Measurements from ENCODE around the gene CDH4.

Gene CDH4

DNA sequence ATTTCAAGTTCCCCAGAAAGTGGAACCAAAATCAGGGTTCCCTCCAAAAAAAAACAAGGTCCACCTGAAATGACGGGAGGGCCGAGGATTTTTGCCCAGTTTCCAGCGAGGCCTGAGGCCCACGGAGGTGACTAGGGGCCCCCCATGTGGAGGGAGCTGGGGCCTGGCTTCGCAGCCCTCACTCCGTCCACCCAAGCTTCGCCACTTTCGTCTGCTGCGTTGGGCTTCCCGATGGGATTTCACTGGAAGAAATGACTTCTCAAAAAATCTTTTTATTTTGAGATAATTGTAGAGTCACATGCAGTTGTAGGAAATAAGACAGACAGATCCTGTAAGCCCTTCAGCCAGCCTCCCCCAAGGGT, 605.3 kb downstream of the CDH4 start:
- no peak for ATAC-seq

DNA sequence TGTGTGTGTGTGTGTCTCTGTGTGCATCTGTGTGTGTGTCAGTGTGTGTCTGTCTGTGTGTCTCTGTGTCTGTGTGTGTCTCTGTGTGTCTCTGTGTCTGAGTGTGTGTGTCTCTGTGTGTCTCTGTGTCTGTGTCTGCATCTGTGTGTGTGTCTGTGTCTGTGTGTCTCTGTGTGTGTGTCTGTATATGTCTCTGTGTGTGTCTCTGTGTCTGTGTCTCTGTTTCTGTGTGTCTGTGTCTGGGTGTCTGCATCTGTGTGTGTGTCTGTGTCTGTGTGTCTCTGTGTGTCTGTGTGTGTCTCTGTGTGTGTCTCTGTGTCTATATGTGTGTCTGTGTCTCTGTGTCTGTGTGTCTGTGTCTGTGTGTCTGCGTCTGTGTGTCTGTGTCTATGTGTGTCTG, 605.8 kb downstream of the CDH4 start:
- ATAC-seq = no peak

DNA sequence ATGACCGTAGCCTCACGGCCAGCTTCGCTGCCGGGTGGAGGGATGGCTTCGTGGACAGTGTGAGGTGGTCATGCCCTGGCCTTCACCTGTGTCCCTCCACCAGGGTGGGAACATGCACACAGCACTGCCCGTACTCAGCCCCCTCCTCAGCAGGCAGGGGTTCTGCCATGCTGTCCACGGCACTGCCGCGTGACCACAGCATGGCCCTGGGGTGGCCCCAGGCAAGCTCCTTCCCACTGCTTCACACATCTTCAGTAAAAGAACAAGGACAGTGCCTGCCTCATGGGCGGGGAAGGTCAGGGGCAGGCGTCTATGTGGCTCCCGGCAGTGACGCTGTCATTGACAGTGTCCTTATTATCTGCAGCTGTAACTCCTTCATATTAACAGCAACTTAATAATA, 607.7 kb downstream of the CDH4 start:
- no peak for ATAC-seq

DNA sequence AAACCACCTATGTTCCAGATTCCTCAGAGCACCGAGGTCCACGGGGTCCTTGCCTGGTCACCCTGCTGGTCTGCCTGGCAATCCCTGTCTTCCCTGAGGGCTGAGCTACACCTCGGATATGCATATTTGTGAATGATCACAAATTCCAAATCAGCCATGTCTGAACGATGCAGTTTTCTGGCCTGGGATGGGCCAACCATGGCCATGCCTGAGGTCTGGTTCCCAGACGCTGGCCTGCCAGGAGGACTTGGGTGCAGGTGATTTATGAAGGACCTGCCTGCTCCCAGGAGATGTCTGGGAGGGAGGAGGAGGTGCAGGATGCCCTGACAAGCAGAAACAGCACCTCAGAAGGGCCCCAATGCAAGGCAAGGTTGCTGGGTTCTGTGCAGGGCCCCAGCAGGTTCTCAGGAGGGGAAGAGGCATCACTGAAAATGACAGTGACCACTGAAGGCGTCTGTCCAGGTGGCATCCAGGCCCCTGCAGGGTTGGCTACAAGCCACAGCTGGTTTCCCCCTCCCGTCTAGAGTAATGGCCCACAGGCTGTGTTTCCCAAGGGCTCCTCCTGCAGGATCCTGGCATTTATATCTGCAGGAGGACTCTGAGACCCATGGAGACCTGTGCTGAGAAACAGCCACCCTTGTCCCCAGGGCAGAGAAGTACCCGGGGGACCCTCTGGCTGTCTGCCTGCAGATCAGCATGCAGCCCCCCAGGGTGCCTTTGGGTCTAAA, 608.4 kb downstream of the CDH4 start:
- ATAC-seq = no peak

DNA sequence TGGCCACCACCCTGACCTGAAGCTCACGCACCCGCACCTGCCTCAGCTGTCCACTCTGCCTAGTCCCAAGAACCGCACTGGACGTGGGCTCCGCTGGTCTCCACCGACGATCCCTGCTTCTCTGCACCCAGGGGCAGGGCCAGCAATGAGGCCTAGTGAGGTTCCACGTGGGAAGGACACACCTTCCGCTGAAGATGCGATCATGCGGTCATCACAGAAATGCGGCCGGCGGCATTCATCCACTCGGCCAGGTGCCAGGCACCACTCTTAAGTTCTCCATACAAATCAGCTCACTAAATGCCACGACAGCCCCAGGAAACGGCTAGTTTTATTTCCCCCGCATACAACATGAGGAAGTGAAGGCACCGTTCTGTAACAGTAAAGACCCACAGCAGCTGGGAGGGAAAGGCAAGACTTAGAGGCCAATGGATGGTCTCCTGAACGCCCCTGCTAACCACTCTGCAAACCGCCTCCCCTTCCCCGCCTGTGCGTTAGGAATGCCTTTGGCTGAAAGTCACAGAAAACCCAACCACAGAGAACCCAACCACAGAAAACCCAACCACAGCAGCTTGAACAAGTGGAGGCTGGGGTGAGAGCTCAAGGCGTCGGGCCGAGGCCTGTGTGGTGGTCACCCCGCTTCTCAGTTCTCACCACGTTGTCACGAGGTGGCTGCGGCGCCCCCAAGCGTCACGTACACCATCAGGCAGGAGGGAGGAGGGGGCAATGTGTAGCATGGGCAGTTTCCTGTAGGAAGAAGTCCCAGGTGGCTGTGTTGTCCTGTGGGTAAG, 609.2 kb downstream of the CDH4 start:
- ATAC-seq = no peak

DNA sequence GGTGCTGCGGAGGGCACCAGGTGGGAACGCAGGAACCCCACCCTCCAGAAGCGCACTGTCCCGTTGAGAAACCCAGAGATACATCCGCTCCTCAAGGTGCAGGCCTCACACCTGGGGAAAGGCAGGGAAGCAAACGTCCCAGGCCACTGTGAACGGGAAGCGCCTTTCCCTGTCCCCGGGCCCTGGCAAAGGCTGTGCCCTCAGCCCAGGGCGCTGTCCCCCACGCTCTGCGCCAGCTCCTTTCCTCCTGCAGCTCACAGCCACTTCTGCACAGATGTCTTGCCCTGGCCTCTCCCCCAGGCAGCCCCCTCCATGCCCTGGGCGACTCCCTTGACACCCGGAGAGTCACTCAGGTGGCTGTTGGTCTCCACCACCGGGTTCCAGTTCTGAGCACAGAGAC, 609.8 kb downstream of the CDH4 start:
- ATAC-seq = no peak

DNA sequence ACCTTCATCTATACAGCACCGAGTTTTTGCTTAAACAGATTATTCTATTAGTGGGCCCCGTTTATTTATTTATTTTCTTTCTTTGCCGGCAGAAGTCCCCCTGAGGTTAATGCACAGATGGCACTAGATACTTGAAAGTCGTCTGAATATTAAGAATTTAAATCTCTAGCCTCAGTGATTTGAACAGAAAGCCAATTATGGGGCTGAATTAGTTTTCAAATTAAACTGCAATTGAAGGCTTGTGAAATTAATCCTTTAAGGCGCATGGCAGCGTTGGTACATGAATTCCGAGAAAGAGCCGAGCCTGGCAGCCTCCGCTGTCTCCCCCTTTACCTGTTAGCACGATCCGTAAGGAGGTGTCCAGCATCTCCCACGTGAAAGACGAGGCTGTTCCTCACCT, 610.8 kb downstream of the CDH4 start:
- ATAC-seq = no peak

DNA sequence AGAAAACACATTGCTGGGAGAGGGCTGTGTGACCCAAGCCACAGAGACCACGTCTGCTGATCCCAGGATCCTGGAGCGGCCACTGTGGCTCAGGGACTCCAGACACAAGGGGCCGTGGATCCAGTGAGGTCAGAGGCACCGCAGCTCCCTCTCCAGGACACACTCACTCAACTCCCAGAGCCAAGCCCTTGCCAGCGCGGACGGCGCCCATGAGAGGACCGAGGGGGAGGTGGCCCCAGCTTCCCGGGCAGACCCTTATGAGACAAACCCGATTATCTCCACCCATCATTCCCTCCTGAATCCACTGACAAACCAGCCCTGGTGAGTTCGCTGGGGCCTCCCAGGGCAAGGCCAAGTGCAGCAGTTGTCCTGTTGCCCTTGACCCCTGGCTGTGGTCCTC, 612.4 kb downstream of the CDH4 start:
- no peak for ATAC-seq

DNA sequence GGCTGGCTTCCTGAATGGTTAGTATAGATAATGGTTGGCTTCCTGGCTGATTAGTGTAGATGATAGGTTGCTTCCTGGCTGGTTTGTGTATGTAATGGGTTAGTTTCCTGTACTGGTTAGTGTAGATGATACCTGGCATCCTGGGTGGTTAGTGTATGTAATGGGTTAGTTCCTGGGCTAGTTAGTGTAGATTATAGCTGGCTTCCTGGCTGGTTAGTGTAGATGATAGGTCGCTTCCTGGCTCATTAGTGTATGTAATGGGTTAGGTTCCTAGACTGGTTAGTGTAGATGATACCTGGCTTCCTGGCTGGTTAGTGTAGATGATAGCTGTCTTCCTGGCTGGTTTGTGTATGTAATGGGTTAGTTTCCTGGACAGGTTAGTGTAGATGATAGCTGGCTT, 613.3 kb downstream of the CDH4 start:
- no peak for ATAC-seq

DNA sequence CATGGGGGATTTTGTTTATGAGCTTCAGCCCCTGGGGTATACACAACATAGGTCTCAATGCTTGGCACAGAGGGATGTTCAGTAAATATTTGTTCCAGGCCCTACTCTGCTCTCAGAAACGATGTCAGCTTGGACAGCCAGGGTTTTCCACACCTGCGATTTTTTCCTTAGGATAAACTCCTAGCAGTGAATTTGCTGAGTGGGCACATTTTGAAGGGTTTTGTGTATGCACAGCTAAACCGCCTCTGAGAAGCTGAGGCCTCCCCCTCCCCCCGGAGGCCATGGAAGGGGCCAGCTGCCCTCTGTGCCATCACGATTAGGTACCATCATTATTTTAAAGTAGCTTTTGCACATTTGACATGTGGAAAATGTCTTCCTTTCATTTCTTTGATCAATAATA, 614.1 kb downstream of the CDH4 start:
- ATAC-seq = no peak

DNA sequence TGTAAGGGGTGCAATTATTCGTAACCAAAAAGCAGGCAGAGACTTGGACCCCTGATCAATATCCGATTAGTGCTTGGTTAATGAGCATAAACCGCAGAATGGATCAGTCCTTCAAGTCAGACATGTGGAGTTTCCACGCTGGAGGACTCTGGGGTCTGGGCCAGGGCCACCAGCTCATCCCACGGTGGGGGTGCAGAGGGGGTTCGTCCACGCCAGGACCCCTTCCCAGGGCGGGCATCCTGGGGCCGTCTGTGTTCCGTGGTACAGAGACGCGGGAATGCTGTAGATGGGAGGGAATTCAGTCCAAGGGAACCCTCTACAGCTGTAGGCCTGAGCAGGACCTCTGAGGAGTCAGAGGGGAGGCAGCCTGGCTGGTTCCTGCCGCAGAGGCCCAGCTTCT, 615.9 kb downstream of the CDH4 start:
- ATAC-seq = no peak

DNA sequence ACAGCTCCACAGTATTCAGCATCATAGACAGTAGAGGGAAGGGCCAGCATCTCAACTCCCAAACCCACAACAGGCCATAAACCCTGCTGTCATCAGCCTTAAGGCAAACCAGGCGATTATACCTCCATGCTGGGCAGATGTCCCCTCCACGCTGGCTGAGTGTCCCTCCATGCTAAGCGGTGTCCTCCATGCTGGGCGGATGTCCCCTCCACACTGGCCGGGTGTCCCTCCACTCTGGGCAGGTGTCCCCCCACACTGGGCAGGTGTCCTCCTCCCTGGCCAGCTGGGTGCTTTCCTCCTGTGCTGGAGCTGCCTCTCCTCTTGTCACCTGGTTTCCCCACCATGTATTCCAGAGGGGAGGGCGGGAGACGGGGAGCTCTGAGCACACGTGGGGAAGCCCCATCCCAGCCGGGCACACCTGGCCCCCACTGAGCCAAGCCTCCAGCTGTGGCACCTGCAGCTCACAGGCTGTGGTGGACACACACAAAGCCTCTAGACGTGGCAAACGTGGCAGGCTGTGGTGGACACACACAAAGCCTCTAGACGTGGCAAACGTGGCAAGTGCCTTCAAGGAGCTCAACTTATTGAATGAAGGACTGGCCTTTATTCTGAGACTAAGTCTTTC, 616.5 kb downstream of the CDH4 start:
- no peak for ATAC-seq

DNA sequence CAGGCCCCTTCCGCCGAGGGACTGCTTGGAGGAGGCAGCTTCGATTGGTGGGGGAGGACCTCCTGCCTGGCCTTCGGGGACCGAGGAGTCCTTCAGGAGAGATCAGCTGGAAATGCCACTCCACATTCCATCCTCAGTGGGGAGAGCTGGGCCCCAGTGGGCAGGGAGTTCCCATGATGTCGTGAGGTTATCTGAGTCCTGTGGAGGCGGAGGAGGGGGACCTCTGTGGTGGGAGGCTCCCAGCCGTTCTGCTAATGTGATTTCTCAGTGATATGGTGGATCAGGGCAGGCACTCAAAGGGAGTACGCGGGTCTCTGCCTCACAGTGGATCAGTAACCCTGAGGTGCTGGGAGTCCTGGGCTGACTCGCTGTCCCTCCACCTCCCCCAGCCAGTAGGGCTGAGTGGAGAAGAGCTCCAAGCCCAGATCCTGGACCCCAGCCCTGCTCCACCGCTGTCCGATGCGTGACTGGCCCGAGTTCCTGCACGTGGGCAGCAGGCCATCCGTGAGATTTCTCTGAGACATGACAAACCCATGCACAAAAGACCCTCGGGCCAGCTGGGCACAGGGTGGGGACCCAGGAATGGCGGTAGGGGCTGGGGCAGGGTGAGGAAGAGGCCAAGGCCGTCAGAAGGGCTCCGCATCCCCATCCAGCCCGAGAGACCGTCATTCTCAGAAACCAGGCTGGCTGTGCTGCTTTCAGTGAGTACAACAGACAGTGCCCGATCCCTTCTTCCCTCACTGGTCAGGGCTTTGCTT, 617.9 kb downstream of the CDH4 start:
- ATAC-seq = no peak

DNA sequence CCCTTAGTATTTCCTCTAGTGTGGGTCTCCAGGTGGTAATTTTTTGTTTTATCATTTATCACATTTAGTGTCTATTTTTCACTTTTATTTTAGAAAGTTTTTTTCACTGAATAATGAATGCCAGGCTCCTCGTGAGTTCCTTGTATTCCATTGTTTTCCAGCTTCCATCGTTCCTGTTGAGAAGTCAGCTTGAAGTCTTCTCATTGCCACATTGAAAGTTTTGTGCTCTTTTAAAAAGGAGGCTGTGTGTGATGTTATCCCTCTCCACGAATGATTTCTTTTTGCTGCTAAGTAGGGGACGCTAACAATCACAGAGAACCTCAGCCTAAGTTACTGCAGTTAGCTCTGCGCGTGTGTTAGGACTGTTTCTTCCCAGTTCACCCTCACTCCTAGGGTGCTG, 619.1 kb downstream of the CDH4 start:
- no peak for ATAC-seq

DNA sequence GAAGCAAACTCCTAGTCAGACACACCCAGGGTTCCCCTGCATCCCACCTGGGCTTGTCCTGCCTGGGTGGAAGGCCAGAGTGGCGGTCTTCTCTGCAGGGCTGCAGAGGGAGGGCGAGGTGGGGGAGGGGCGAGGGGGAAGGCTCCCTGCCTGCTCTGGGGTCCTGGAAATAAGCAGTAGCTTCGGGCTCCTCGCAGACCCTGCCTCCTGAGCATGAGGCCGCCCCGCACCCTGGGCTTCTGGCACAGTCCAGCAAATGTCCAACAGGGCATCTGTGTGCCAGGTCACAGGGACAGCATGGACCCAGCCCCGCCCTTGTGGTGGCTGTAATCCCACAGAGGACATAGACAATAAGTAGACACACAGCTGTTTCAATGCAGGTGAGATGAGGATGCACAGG, 619.9 kb downstream of the CDH4 start:
- no peak for ATAC-seq

DNA sequence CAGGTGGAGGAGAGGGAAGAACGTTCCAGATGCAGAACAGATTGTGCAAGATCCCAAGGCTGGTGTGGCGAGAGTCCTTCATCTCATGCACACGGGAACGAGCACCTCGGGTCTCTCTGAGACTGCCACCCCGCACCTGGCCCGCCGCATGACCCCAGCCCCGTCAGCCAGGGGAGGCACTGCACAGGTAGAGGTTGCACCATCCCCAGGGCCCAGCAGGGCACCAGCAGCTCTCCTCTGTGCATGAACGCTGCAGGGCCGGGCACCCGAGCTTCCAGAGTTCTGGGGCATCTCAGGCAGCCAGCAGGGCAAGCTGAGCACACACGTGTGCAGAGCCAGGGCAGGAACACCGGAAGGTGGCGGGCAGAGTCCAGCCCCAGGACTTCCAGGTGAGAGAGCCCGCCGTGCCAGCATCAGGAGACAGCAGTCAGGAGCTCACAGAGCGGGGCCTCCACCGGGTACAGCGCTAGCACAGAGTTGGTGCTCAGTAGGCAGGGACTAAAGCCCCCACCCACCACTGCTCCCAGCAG, 620.4 kb downstream of the CDH4 start:
- no peak for ATAC-seq

DNA sequence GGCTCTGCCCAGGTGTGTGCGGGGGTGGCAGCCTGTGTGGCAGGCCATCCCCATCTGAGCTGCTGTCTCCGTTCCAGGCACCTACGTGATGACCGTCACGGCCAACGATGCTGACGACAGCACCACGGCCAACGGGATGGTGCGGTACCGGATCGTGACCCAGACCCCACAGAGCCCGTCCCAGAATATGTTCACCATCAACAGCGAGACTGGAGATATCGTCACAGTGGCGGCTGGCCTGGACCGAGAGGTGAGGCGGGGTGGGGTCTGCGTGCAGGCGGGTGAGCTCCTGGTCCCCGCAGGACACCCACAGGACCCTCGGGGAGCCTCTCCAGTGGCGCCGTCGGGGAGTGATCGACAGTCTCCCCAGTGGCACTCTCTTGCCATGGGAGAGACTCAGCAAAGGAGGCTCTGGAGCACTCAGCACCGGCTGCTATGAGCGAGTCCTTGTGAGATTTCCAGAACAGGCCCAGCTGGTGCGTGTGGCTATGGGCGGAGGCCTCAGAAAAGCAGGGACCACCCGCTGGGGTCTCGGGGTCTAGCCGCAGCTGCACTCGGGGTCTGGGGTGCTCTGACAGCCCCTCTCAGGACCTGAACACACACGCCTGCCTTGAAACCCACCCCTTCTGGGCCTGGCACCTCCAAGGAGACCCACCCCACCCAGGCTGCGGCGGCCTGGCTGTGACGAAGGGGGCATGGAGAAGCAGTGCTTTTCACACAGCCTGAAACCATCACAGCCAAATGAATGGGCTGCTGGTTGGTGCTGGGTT, 621.8 kb downstream of the CDH4 start:
- ATAC-seq = no peak

DNA sequence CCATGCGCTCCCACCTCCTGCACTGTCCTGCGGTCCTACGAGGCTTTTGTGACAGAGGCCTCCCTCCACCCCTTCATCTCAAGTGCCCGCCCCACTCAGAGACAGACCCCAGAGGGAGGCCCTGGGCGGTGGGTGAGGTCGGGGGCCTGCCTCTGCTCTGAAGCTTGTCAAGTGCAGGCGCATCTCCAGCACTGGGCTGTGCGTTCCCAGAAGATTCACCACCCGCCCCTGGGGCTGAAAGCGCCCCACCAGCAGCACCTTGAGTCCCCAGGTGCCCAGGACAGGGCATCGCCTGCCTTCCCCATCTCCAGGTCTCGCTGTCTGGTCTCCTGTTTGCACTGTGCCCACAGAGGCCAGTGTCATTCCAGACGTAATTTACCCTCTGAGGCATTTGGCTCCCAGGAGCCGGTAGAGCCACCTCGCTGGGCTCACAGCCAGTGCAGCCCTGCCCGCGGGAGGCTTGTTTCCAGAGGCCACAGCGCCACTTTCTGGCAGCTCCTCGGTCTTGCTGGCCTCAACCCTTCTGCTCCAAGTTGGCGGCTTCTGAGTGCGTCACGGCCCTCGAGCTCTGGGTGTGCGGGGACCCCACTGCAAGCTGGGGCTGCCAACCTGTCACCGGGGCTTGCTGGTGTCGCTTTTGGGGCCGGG, 622.5 kb downstream of the CDH4 start:
- ATAC-seq = no peak

DNA sequence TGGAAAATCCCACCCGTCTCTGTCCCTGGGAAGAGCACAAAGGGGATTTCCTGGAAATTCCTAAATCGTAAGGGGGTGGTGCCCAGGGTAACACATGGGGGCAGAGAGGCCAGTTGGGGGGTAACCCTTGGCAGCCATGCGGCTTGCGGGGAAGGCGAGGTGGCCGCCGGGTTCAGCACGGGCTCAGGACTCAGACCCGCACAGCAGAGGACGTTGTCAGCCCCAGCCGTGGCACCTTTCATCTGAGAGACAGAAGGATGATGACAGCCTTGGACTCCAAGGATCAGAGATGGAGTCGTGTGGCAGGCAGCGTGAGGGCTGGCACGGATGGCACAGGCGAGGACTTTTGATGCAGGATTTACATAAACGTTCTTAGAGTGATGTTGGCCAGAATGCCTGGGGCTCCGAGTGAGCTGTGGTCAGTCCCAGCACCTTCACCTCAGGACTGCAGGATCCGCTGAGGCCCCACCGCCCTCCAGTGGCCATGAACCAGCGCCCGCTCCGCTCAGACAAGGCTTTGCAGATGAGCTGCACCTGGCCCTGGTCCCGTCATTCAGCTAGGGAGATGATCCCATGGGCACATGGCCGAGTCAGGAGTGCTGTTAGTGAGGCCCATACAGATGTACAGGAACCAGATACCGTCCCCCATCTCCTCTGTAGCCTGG, 623.3 kb downstream of the CDH4 start:
- no peak for ATAC-seq

DNA sequence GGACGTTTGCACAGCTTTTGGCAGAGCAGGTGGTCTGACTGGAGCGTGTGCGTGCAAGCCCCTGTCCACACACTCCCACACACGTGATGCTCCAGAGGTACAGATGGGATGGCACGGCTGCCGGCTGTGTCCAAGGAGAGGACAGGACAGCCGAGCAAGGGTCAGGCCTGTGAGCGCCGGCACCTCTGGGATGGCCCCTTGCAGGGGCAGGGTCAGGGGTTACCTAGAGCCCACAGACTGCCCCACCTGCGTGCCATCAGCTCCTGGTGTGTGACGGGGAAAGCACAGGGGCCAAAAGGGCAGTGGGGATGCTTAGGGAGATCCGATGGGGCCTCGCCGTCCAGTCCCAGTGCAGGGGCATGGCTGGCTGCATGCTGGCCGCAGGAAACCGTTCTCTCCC, 623.9 kb downstream of the CDH4 start:
- ATAC-seq = no peak
